PC-9 (cell line): ENCODE measurements around the gene SRSF6. TPM values are rescaled to one million over a fixed set of nuclear protein-coding genes. Genes with fewer than 3 reads are reported as not detected.

Experiments used
- BruUV-seq: library from RNA; stranded (reverse); fragments of 400-500 nt; replicated peaks from 2 replicates; lab custom pipeline; 2021; lab: Mats Ljungman, UMichigan
- CTCF ChIA-PET: fragments of 300-600 bp; sonication (Branson Sonifier 250); formaldehyde crosslinking; loops from one replicate; lab custom pipeline; 2022; ENCODE audit warnings: antibody characterized with exemption; lab: Charles Lee
- POLR2A ChIA-PET: fragments of 300-600 bp; sonication (Branson Sonifier 250); formaldehyde crosslinking; loops from one replicate; lab custom pipeline; 2022; ENCODE audit warnings: antibody characterized with exemption; ENCODE audit not compliant: unreplicated experiment; lab: Charles Lee
- DNase-seq, 2 experiments: peaks; one replicate each; pipeline versions ENCODE4 v3.0.0 to v3.0.0-alpha.2; 2015 to 2022; ENCODE audit warnings: mixed read lengths in 1 of 2
- H2AFZ ChIP-seq: fragments of 200-600 bp; sonication (generic); 2 replicates; pipeline ENCODE4 v1.8.1; 2017; ENCODE audit warnings: antibody characterized with exemption
- H3F3A ChIP-seq: fragments of 200-600 bp; sonication (generic); 2 replicates; pipeline ENCODE4 v1.8.1; 2017; ENCODE audit warnings: antibody characterized with exemption, mild to moderate bottlenecking, low read depth; ENCODE audit not compliant: insufficient read depth
- H3K27ac ChIP-seq: fragments of 200-600 bp; sonication (generic); 2 replicates; pipeline ENCODE4 v1.6.1; 2016; ENCODE audit warnings: mixed run types
- H3K27me3 ChIP-seq: fragments of 200-600 bp; sonication (generic); 2 replicates; pipeline ENCODE4 v1.6.1; 2016; ENCODE audit warnings: low read depth, mixed run types; ENCODE audit not compliant: insufficient read depth
- H3K36me3 ChIP-seq: fragments of 200-600 bp; sonication (generic); 2 replicates; pipeline ENCODE4 v1.6.1; 2016; ENCODE audit warnings: low read depth, mixed run types
- H3K4me1 ChIP-seq: fragments of 200-600 bp; sonication (generic); replicated peaks from 2 replicates; pipeline ENCODE4 v1.6.1; 2016; ENCODE audit warnings: mixed run types; ENCODE audit not compliant: insufficient read depth
- H3K4me2 ChIP-seq: fragments of 200-600 bp; sonication (generic); 2 replicates; pipeline ENCODE4 v1.6.1; 2017; ENCODE audit warnings: mixed run types
- H3K4me3 ChIP-seq: fragments of 200-600 bp; sonication (generic); 2 replicates; pipeline ENCODE4 v1.6.1; 2016; ENCODE audit warnings: mixed run types
- H3K79me2 ChIP-seq: fragments of 200-600 bp; sonication (generic); 2 replicates; pipeline ENCODE4 v1.6.1; 2017; ENCODE audit warnings: low read depth, mixed run types
- H3K9me2 ChIP-seq: fragments of 200-600 bp; sonication (generic); 2 replicates; pipeline ENCODE4 v1.8.1; 2017; ENCODE audit warnings: mild to moderate bottlenecking; ENCODE audit not compliant: insufficient read depth
- H3K9me3 ChIP-seq: fragments of 200-600 bp; sonication (generic); 2 replicates; pipeline ENCODE4 v1.8.1; 2016; ENCODE audit warnings: low read depth; ENCODE audit not compliant: insufficient read depth
- H4K20me1 ChIP-seq: fragments of 200-600 bp; sonication (generic); 2 replicates; pipeline ENCODE4 v1.8.1; 2017; ENCODE audit not compliant: insufficient read depth
- EZH2 ChIP-seq: fragments of 200-600 bp; sonication (generic); IDR thresholded peaks from 2 replicates; pipeline ENCODE4 v1.8.0; 2017; ENCODE audit warnings: antibody characterized with exemption, low read depth
- intact Hi-C: fragments of 100-400 bp; cut with micrococcal nuclease; formaldehyde crosslinking; loops from one replicate; pipeline ENCODE4 v1.10.0; 2022; ENCODE audit not compliant: unreplicated experiment
- total RNA-seq: library from RNA; stranded (reverse); gene quantifications from 2 replicates; pipeline ENCODE4 v1.2.3, GENCODE V29; 2021
- TF ChIP-seq, protein P1 (sequence below): fragments of 200-600 bp; sonication (generic); conservative IDR thresholded peaks from 2 replicates; pipeline ENCODE4 v1.6.1; 2017; ENCODE audit warnings: mixed run types, antibody characterized with exemption, mild to moderate bottlenecking, moderate library complexity

SRSF6 gene
- total RNA-seq, 1 experiment from 2014 or later, result 136 TPM

DNA sequence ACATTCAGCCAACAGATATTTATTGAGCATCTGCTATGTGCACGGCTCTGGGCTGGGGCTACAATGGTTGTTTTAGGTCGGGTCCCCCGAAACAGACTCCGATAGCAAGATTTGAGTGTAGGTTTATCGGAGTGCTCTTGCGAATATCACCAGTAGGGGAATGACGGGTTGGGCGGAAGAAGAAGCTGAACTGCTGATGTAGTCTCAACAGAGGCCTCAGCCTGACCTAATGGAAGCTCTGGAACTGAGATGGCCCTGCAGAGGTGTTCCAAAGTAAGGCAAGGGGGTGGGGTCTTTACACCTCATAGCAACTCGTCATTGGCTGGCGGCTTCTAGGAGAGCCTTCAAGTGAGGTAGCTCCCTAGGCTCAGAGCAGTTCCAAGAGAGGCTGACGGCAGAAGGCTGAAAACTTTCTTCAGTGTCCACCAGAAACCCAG lies 50.9 kb downstream of the SRSF6 start:
- no peak overlapping the region for H3K27ac ChIP-seq

GRCh38 chr20:43511879-43512278 lies 54.2 kb downstream of the SRSF6 start:
- no TSS peak for BruUV-seq
- no peak overlapping the region for H3K27ac ChIP-seq
- DNase-seq, result no peak
- H3K9me3 ChIP-seq, result no peaks in the 10 kb centered on the region
- no peak for TF ChIP-seq EZH2
- TF ChIP-seq, protein P1, sequence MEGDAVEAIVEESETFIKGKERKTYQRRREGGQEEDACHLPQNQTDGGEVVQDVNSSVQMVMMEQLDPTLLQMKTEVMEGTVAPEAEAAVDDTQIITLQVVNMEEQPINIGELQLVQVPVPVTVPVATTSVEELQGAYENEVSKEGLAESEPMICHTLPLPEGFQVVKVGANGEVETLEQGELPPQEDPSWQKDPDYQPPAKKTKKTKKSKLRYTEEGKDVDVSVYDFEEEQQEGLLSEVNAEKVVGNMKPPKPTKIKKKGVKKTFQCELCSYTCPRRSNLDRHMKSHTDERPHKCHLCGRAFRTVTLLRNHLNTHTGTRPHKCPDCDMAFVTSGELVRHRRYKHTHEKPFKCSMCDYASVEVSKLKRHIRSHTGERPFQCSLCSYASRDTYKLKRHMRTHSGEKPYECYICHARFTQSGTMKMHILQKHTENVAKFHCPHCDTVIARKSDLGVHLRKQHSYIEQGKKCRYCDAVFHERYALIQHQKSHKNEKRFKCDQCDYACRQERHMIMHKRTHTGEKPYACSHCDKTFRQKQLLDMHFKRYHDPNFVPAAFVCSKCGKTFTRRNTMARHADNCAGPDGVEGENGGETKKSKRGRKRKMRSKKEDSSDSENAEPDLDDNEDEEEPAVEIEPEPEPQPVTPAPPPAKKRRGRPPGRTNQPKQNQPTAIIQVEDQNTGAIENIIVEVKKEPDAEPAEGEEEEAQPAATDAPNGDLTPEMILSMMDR, result no peak
- intact Hi-C loops, result no loop called here
- peaks cover 15% of the 10 kb centered on the region for H3K4me1 ChIP-seq
- peaks cover under 1% of the 10 kb centered on the region; the same call in 1 of the 2 replicates for H3K27me3 ChIP-seq
- H3F3A ChIP-seq, result peaks cover 6% of the 10 kb centered on the region; the same call in 1 of the 2 replicates
- no peaks in the 10 kb centered on the region for H4K20me1 ChIP-seq
- no peaks in the 10 kb centered on the region for H3K36me3 ChIP-seq
- ChIA-PET CTCF (no interaction called here), POLR2A (no interaction called here)
- no peak overlapping the region for H3K4me3 ChIP-seq
- H3K4me2 ChIP-seq, result no peak overlapping the region
- H3K79me2 ChIP-seq, result peaks cover 17% of the 10 kb centered on the region
- H3K9me2 ChIP-seq, result no peaks in the 10 kb centered on the region
- H2AFZ ChIP-seq, result no peak overlapping the region

More for the DNA sequence above, 50.9 kb downstream of the SRSF6 start:
- ChIA-PET POLR2A (no interaction called here), CTCF (no interaction called here)
- no peak for DNase-seq
- Histone ChIP-seq H3K27me3 (peaks cover 30% of the 10 kb centered on the region; the same call in 1 of the 2 replicates), H3K79me2 (no peaks in the 10 kb centered on the region), H3K4me1 (peaks cover 9% of the 10 kb centered on the region; the same call in 1 of the 2 replicates), H4K20me1 (no peaks in the 10 kb centered on the region), H3K36me3 (no peaks in the 10 kb centered on the region), H3F3A (peaks cover 12% of the 10 kb centered on the region; the same call in 1 of the 2 replicates), H3K9me2 (no peaks in the 10 kb centered on the region), H2AFZ (peak overlapping the region; percentile 99; the same call in 1 of the 2 replicates), H3K4me2 (peak overlapping the region; percentile 95), H3K4me3 (peak overlapping the region; percentile 97), H3K9me3 (no peaks in the 10 kb centered on the region)
- BruUV-seq, result no TSS peak
- TF ChIP-seq EZH2, result no peak
- TF ChIP-seq, protein P1, result no peak
- intact Hi-C loops, result no loop called here

- intact Hi-C loops, result no loop called here
- ChIA-PET POLR2A (interaction anchor here (0.9 kb wide), 1 partner anchor 11 kb away, joined by 4 read pairs; no protein-coding TSS in a partner anchor), CTCF (no interaction called here)
- Histone ChIP-seq H3K79me2 (peaks cover 17% of the 10 kb centered on the region), H3F3A (peaks cover 4% of the 10 kb centered on the region; the same call in 1 of the 2 replicates), H3K4me2 (peak overlapping the region; percentile 65), H4K20me1 (no peaks in the 10 kb centered on the region), H3K27me3 (no peaks in the 10 kb centered on the region), H2AFZ (peak overlapping the region; percentile 64; the same call in 1 of the 2 replicates), H3K27ac (no peak overlapping the region), H3K36me3 (no peaks in the 10 kb centered on the region), H3K9me3 (no peaks in the 10 kb centered on the region), H3K9me2 (no peaks in the 10 kb centered on the region), H3K4me1 (peaks cover 11% of the 10 kb centered on the region), H3K4me3 (peak overlapping the region; percentile 53)
- TSS peak; percentile 70 for BruUV-seq
- no peak for DNase-seq
- TF ChIP-seq, protein P1, result no peak
- no peak for TF ChIP-seq EZH2
Observed at GRCh38 chr20:43513372-43513930, 55.8 kb downstream of the SRSF6 start.

Other genes starting within 250 kb of the SRSF6 start
- 34.9 and 42.7 TPM in 2 replicates for gene L3MBTL1, start 49.8 kb downstream of the SRSF6 start, total RNA-seq
- gene SGK2, start 101.1 kb downstream of the SRSF6 start, total RNA-seq, result 3.1 and 3.7 TPM in 2 replicates
- 43.2 and 46.4 TPM in 2 replicates for gene IFT52, start 133.0 kb downstream of the SRSF6 start, total RNA-seq
- gene MYBL2, start 209.2 kb downstream of the SRSF6 start, total RNA-seq, result 124 and 152 TPM in 2 replicates